GM21619 (cell line): Measurements from ENCODE around the gene WDR87.
A peak's percentile ranks its signal among the peaks of the same experiment; 100 is the strongest.
"Not testable (repeated sequence)": the region's sequence is repeated elsewhere in the genome, so short reads cannot be mapped to it uniquely, and the experiment has no call there.

Experiments
- ATAC-seq: cut with Tn5 transposase; IDR thresholded peaks from one replicate; pipeline ENCODE4 v1.9.1; 2021; ENCODE audit not compliant: unreplicated experiment

WDR87 gene

GRCh38 chr19:37931881-37932655 lies 25.7 kb upstream of the WDR87 start:
- ATAC-seq: no peak

- ATAC-seq: no peak
These were observed 24.0 kb upstream of the WDR87 start for GRCh38 chr19:37930416-37930815.

- ATAC-seq: no peak
These were observed 23.0 kb upstream of the WDR87 start for GRCh38 chr19:37929355-37929923.

- peak; percentile 41 for ATAC-seq
These were observed 22.3 kb upstream of the WDR87 start for GRCh38 chr19:37928527-37929286.

GRCh38 chr19:37926711-37927110 lies 20.3 kb upstream of the WDR87 start:
- no peak for ATAC-seq

GRCh38 chr19:37926255-37926654 lies 19.9 kb upstream of the WDR87 start:
- ATAC-seq: no peak

GRCh38 chr19:37925212-37925611 lies 18.8 kb upstream of the WDR87 start:
- no peak for ATAC-seq

GRCh38 chr19:37924573-37924972 lies 18.2 kb upstream of the WDR87 start:
- ATAC-seq: not testable (repeated sequence)

GRCh38 chr19:37920591-37921450 lies 14.4 kb upstream of the WDR87 start:
- ATAC-seq: no peak

GRCh38 chr19:37914908-37915307 lies 8.5 kb upstream of the WDR87 start:
- peak; percentile 48 for ATAC-seq

- no peak for ATAC-seq
These were observed 3.3 kb upstream of the WDR87 start for GRCh38 chr19:37909661-37910199.

GRCh38 chr19:37907735-37908455 lies 1.5 kb upstream of the WDR87 start:
- ATAC-seq: no peak

GRCh38 chr19:37906869-37907734 lies 708 bp upstream of the WDR87 start, which contains the start of gene SIPA1L3:
Gene SIPA1L3 (plus strand): TSS chr19:37907208. CDS start chr19:38081566, 174,358 bp downstream.
- ATAC-seq: peak; percentile 76

GRCh38 chr19:37903096-37903495 lies 3.3 kb downstream of the WDR87 start:
- ATAC-seq: no peak

GRCh38 chr19:37902668-37903067 lies 3.7 kb downstream of the WDR87 start:
- no peak for ATAC-seq

GRCh38 chr19:37899966-37900365 lies 6.4 kb downstream of the WDR87 start:
- no peak for ATAC-seq

GRCh38 chr19:37899453-37899852 lies 6.9 kb downstream of the WDR87 start:
- no peak for ATAC-seq

- no peak for ATAC-seq
These were observed 10.2 kb downstream of the WDR87 start for GRCh38 chr19:37896180-37896579.
